Gastroesophageal sphincter (tissue), 3 donors: Measurements from ENCODE around the gene MTA2.

Experiments
- CTCF ChIP-seq, 4 experiments: fragments of 200-600 bp in 2 of 4; fragments of 450-650 bp in 2 of 4; sonication (generic) in 1 of 4; IDR thresholded peaks; one replicate each; pipeline ENCODE4 v1.5.1; 2017 to 2019; ENCODE audit warnings: antibody characterized with exemption in 4 of 4, mild to moderate bottlenecking in 2 of 4, moderate library complexity in 2 of 4
- POLR2AphosphoS5 ChIP-seq: sonication (generic); formaldehyde crosslinking; IDR thresholded peaks from one replicate; pipeline ENCODE4 v1.6.1; 2017; ENCODE audit warnings: antibody characterized with exemption

- TF ChIP-seq CTCF (IDR thresholded peaks at IDR 0.05), result no peak
- TF ChIP-seq POLR2AphosphoS5, result no peak
Measured at GRCh38 chr11:62647609-62648005, 45.9 kb upstream of the MTA2 start.
